Measurements from ENCODE around the gene PTRH1.

DNA sequence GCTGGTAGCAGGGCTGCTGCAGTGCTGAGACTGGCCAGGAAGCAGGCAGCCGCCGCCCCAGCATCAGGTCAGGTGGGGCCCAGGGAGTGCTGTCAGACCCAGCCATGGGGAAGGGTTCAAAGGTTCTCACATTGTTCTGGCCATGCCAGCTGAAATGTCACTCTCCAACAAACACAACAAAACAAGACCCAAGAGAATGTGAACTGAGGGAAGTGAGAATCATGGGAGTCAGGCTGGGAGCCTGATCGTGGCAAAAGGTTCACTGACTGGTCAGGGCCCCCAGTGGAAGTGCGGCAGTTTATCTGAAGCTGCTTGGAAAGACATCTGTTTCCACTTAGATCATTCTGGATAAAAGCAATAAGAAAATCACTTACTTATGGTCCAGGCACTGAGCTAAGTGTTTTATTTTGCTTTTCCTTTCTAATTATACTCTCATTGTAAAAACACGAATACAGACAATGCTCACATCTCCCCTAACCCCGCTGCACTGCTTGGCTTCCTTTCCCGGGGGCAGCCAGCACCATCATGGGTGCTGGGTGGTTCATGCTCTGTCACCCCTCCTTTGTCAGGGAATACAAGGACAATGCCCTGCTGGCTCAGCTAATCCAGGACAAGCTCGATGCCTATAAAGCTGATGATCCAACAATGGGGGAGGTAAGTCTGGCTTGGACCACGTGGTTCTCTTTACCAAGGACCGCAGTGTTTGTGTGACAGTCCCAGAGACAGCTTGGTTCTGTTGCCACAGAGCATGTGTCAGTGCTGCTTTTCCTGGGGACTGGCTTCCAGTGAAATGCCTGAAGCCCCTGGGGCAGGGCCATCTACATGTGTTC, 50.6 kb downstream of the PTRH1 start:
- TF ChIP-seq, protein P1, sequence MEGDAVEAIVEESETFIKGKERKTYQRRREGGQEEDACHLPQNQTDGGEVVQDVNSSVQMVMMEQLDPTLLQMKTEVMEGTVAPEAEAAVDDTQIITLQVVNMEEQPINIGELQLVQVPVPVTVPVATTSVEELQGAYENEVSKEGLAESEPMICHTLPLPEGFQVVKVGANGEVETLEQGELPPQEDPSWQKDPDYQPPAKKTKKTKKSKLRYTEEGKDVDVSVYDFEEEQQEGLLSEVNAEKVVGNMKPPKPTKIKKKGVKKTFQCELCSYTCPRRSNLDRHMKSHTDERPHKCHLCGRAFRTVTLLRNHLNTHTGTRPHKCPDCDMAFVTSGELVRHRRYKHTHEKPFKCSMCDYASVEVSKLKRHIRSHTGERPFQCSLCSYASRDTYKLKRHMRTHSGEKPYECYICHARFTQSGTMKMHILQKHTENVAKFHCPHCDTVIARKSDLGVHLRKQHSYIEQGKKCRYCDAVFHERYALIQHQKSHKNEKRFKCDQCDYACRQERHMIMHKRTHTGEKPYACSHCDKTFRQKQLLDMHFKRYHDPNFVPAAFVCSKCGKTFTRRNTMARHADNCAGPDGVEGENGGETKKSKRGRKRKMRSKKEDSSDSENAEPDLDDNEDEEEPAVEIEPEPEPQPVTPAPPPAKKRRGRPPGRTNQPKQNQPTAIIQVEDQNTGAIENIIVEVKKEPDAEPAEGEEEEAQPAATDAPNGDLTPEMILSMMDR (IDR thresholded peaks at IDR 0.05; ENCODE audit: borderline replicate concordance, extremely low read depth, low read length, poor library complexity, severe bottlenecking): no peak
- no peak for TF ChIP-seq EZH2 (IDR thresholded peaks at IDR 0.05; ENCODE audit: borderline replicate concordance, low read depth, low read length, severe bottlenecking)
